Astrocyte (in vitro differentiated cells and primary cell): Measurements from ENCODE around the gene SLC12A8.
A peak's percentile ranks its signal among the peaks of the same experiment; 100 is the strongest.

ENCODE experiments used
- CTCF ChIP-seq: IDR thresholded peaks from 2 replicates; pipeline ENCODE4 v1.5.1; 2011; ENCODE audit warnings: low read depth, mild to moderate bottlenecking, inconsistent platforms, low read length, moderate library complexity; ENCODE audit not compliant: insufficient read depth
- EZH2 ChIP-seq: IDR thresholded peaks from 2 replicates; pipeline ENCODE4 v1.6.1; 2012; ENCODE audit warnings: mild to moderate bottlenecking, low read length, inconsistent platforms; ENCODE audit not compliant: insufficient read depth

GRCh38 chr3:125165189-125165947, 47.2 kb downstream of the SLC12A8 start:
- TF ChIP-seq EZH2 (no peak), CTCF (peak; percentile 58)
